Liver (tissue), 9 donors: ENCODE results near the gene ARHGEF26. TPM values are rescaled to one million over a fixed set of nuclear protein-coding genes. Genes with fewer than 3 reads are reported as not detected.

Source experiments
- DNase-seq: peaks from one replicate; pipeline ENCODE4 v3.0.0-alpha.2; 2017; ENCODE audit warnings: low spot score
- H3K27ac ChIP-seq, 2 donors: one replicate each; pipeline ENCODE4 v1.7.0; 2013; ENCODE audit warnings: inconsistent platforms in 2 of 2, low read length in 2 of 2, control low read depth in 1 of 2, low read depth in 1 of 2, mild to moderate bottlenecking in 1 of 2
- H3K27me3 ChIP-seq, 4 donors: one replicate each; pipeline versions ENCODE4 v1.6.1 to v1.7.0; 2013; ENCODE audit warnings: low read length in 3 of 4, inconsistent platforms in 1 of 4, mild to moderate bottlenecking in 1 of 4, moderate library complexity in 1 of 4; ENCODE audit not compliant: control insufficient read depth in 4 of 4, insufficient read depth in 4 of 4
- H3K36me3 ChIP-seq, 4 donors: one replicate each; pipeline versions ENCODE4 v1.6.1 to v1.7.0; 2013; ENCODE audit warnings: low read length in 3 of 4, mild to moderate bottlenecking in 3 of 4, low read depth in 1 of 4, moderate library complexity in 1 of 4; ENCODE audit not compliant: control insufficient read depth in 4 of 4, insufficient read depth in 3 of 4
- H3K4me1 ChIP-seq, 4 donors: one replicate each; pipeline versions ENCODE4 v1.6.1 to v1.7.0; 2013; ENCODE audit warnings: low read length in 3 of 4, mild to moderate bottlenecking in 3 of 4, moderate library complexity in 1 of 4; ENCODE audit not compliant: control insufficient read depth in 4 of 4, insufficient read depth in 4 of 4
- H3K4me3 ChIP-seq, 3 donors: one replicate each; pipeline versions ENCODE4 v1.6.1 to v1.7.0; 2013; ENCODE audit warnings: low read length in 3 of 3, control low read depth in 1 of 3, low read depth in 1 of 3, mild to moderate bottlenecking in 1 of 3
- H3K9ac ChIP-seq, 2 donors: one replicate each; pipeline ENCODE4 v1.7.0; 2013; ENCODE audit warnings: low read length in 2 of 2, mild to moderate bottlenecking in 2 of 2, moderate library complexity in 2 of 2, control low read depth in 1 of 2, low read depth in 1 of 2
- H3K9me3 ChIP-seq, 4 donors: one replicate each; pipeline versions ENCODE4 v1.6.1 to v1.7.0; 2013; ENCODE audit warnings: low read length in 3 of 4; ENCODE audit not compliant: control insufficient read depth in 4 of 4
- ATF3 ChIP-seq: IDR thresholded peaks from 2 replicates; pipeline ENCODE4 v1.6.1; 2016; ENCODE audit warnings: antibody characterized with exemption
- EGR1 ChIP-seq, 2 donors: IDR thresholded peaks; 2 replicates each; pipeline ENCODE4 v1.6.1; 2016 to 2018; ENCODE audit warnings: antibody characterized with exemption in 2 of 2, low read depth in 2 of 2
- FOXA1 ChIP-seq: IDR thresholded peaks from 2 replicates; pipeline ENCODE4 v1.6.1; 2016; ENCODE audit warnings: antibody characterized with exemption
- FOXA2 ChIP-seq: IDR thresholded peaks from 2 replicates; pipeline ENCODE4 v1.6.1; 2016; ENCODE audit warnings: antibody characterized with exemption
- GABPA ChIP-seq, 2 donors: IDR thresholded peaks in 1 of 2; conservative IDR thresholded peaks in 1 of 2; 2 replicates each; pipeline ENCODE4 v1.6.1; 2016; ENCODE audit warnings: antibody characterized with exemption in 2 of 2, mild to moderate bottlenecking in 1 of 2, moderate library complexity in 1 of 2
- HNF4A ChIP-seq, 2 donors: conservative IDR thresholded peaks; 2 replicates each; pipeline ENCODE4 v1.6.1; 2016; ENCODE audit warnings: antibody characterized with exemption in 2 of 2, mild to moderate bottlenecking in 2 of 2
- HNF4G ChIP-seq: IDR thresholded peaks from 2 replicates; pipeline ENCODE4 v1.6.1; 2016; ENCODE audit warnings: antibody characterized with exemption
- JUND ChIP-seq, 2 donors: IDR thresholded peaks; 2 replicates each; pipeline ENCODE4 v1.6.1; 2016; ENCODE audit warnings: antibody characterized with exemption in 2 of 2
- NR2F2 ChIP-seq: IDR thresholded peaks from 2 replicates; pipeline ENCODE4 v1.6.1; 2016; ENCODE audit warnings: antibody characterized with exemption
- RAD21 ChIP-seq, 2 donors: IDR thresholded peaks; 2 replicates each; pipeline ENCODE4 v1.6.1; 2016; ENCODE audit warnings: antibody characterized with exemption in 2 of 2, mild to moderate bottlenecking in 2 of 2
- REST ChIP-seq: IDR thresholded peaks from 2 replicates; pipeline ENCODE4 v1.6.1; 2016; ENCODE audit warnings: antibody characterized with exemption, mild to moderate bottlenecking
- RXRA ChIP-seq, 2 donors: IDR thresholded peaks; 2 replicates each; pipeline ENCODE4 v1.6.1; 2017 to 2018; ENCODE audit warnings: antibody characterized with exemption in 2 of 2, mild to moderate bottlenecking in 1 of 2
- SP1 ChIP-seq: IDR thresholded peaks from 2 replicates; pipeline ENCODE4 v1.6.1; 2018; ENCODE audit warnings: antibody characterized with exemption, mild to moderate bottlenecking
- YY1 ChIP-seq: IDR thresholded peaks from 2 replicates; pipeline ENCODE4 v1.6.1; 2016; ENCODE audit warnings: antibody characterized with exemption, mild to moderate bottlenecking
- WGBS: extraction: QIAGEN DNeasy Blood & Tissue Kit; methylation state at CpG from one replicate; pipeline ENCODE4 v1.1.7; 2013; 5-methylcytosine and 5-hydroxymethylcytosine counted together
- polyA plus RNA-seq, 2 donors: library from polyadenylated mRNA; stranded (reverse) in 1 of 2; unstranded in 1 of 2; fragments of 200-250 nt in 1 of 2; fragments of >200 nt in 1 of 2; fragmentation: Nextera tagmentation in 1 of 2; extraction: Ambion mirVana in 1 of 2; gene quantifications; one replicate each; pipeline versions ENCODE4 v1.2.1 to v1.2.3, GENCODE V29; 2013 to 2015
- total RNA-seq, 2 donors: library from RNA; depleted of rRNA; stranded (reverse); fragments of >200 nt; gene quantifications; one replicate each; pipeline ENCODE4 v1.2.3, GENCODE V29; 2014
- TF ChIP-seq, protein P1 (sequence below): IDR thresholded peaks from 2 replicates; pipeline ENCODE4 v1.6.1; 2016; ENCODE audit warnings: antibody characterized with exemption
- TF ChIP-seq, protein P2 (sequence below): IDR thresholded peaks from 2 replicates; pipeline ENCODE4 v1.6.1; 2016; ENCODE audit warnings: antibody characterized with exemption
- TF ChIP-seq, protein P3 (sequence below): fragments of 150-350 bp; IDR thresholded peaks from 2 replicates; pipeline ENCODE4 v1.5.1; 2017; ENCODE audit warnings: improper control_type of control experiment, low read depth, low read length; ENCODE audit not compliant: missing input control
- donor health status: healthy.
- donor health status: healthy.
- donor health status: healthy.
- donor health status: healthy.
- donor health status: healthy.

ARHGEF26 gene
- total and polyA plus RNA-seq, 4 donors: 1.4 to 27.9 (median 18.7) TPM

GRCh38 chr3:154240235-154240634, 119.0 kb downstream of the ARHGEF26 start:
- no peak overlapping the region for H3K27ac ChIP-seq
- no peaks in the 10 kb centered on the region for H3K9me3 ChIP-seq
- H3K9ac ChIP-seq: no peak overlapping the region
- DNase-seq: no peak
- no peak overlapping the region for H3K4me3 ChIP-seq
- 91% methylated on average over 6 of the region's 6 CpGs for WGBS
- peaks cover 4 to 36% (median 18%) of the 10 kb centered on the region in 4 donors for H3K36me3 ChIP-seq
- no peaks in the 10 kb centered on the region for H3K27me3 ChIP-seq
- TF ChIP-seq, protein P1, sequence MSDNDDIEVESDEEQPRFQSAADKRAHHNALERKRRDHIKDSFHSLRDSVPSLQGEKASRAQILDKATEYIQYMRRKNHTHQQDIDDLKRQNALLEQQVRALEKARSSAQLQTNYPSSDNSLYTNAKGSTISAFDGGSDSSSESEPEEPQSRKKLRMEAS: no peak
- TF ChIP-seq ATF3 (no peak), JUND (IDR thresholded peaks at IDR 0.05) (no peak), RXRA (IDR thresholded peaks at IDR 0.05) (no peak), NR2F2 (no peak), FOXA1 (no peak), EGR1 (IDR thresholded peaks at IDR 0.05; ENCODE audit: low read depth in 2 of 2) (no peak), GABPA (IDR thresholded peaks at IDR 0.05 in 1 of 2, conservative IDR thresholded peaks at IDR 0.05 in 1 of 2) (no peak), YY1 (no peak)
- TF ChIP-seq, protein P2, sequence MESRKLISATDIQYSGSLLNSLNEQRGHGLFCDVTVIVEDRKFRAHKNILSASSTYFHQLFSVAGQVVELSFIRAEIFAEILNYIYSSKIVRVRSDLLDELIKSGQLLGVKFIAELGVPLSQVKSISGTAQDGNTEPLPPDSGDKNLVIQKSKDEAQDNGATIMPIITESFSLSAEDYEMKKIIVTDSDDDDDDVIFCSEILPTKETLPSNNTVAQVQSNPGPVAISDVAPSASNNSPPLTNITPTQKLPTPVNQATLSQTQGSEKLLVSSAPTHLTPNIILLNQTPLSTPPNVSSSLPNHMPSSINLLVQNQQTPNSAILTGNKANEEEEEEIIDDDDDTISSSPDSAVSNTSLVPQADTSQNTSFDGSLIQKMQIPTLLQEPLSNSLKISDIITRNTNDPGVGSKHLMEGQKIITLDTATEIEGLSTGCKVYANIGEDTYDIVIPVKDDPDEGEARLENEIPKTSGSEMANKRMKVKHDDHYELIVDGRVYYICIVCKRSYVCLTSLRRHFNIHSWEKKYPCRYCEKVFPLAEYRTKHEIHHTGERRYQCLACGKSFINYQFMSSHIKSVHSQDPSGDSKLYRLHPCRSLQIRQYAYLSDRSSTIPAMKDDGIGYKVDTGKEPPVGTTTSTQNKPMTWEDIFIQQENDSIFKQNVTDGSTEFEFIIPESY: no peak
- TF ChIP-seq, protein P3, sequence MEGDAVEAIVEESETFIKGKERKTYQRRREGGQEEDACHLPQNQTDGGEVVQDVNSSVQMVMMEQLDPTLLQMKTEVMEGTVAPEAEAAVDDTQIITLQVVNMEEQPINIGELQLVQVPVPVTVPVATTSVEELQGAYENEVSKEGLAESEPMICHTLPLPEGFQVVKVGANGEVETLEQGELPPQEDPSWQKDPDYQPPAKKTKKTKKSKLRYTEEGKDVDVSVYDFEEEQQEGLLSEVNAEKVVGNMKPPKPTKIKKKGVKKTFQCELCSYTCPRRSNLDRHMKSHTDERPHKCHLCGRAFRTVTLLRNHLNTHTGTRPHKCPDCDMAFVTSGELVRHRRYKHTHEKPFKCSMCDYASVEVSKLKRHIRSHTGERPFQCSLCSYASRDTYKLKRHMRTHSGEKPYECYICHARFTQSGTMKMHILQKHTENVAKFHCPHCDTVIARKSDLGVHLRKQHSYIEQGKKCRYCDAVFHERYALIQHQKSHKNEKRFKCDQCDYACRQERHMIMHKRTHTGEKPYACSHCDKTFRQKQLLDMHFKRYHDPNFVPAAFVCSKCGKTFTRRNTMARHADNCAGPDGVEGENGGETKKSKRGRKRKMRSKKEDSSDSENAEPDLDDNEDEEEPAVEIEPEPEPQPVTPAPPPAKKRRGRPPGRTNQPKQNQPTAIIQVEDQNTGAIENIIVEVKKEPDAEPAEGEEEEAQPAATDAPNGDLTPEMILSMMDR: no peak
- H3K4me1 ChIP-seq: no peaks in the 10 kb centered on the region

GRCh38 chr3:154241496-154241895, 120.3 kb downstream of the ARHGEF26 start:
- Histone ChIP-seq H3K4me1 (no peaks in the 10 kb centered on the region), H3K27me3 (no peaks in the 10 kb centered on the region), H3K9ac (no peak overlapping the region), H3K27ac (no peak overlapping the region), H3K4me3 (no peak overlapping the region), H3K36me3 (peaks cover 4 to 30% (median 18%) of the 10 kb centered on the region in 4 donors), H3K9me3 (no peaks in the 10 kb centered on the region)
- DNase-seq: no peak
- 93% methylated on average over 5 of the region's 5 CpGs for WGBS
- TF ChIP-seq ATF3: no peak
- no peak for TF ChIP-seq GABPA (IDR thresholded peaks at IDR 0.05 in 1 of 2, conservative IDR thresholded peaks at IDR 0.05 in 1 of 2)
- TF ChIP-seq HNF4G: no peak
- no peak for TF ChIP-seq HNF4A (conservative IDR thresholded peaks at IDR 0.05)
- no peak for TF ChIP-seq REST
- TF ChIP-seq, protein P3: no peak
- TF ChIP-seq JUND (IDR thresholded peaks at IDR 0.05): no peak
- TF ChIP-seq NR2F2: no peak
- TF ChIP-seq RAD21 (IDR thresholded peaks at IDR 0.05): no peak
- TF ChIP-seq SP1: no peak
- TF ChIP-seq, protein P1: no peak
- TF ChIP-seq, protein P2: no peak
- no peak for TF ChIP-seq FOXA2
